ENCODE results near the gene FAM20A. TPM values are rescaled to one million over a fixed set of nuclear protein-coding genes. Genes with fewer than 3 reads are reported as not detected.

FAM20A gene
- total RNA-seq, 4 donors from 2014 or later = 0.78 to 6.4 (median 4.7) TPM

DNA sequence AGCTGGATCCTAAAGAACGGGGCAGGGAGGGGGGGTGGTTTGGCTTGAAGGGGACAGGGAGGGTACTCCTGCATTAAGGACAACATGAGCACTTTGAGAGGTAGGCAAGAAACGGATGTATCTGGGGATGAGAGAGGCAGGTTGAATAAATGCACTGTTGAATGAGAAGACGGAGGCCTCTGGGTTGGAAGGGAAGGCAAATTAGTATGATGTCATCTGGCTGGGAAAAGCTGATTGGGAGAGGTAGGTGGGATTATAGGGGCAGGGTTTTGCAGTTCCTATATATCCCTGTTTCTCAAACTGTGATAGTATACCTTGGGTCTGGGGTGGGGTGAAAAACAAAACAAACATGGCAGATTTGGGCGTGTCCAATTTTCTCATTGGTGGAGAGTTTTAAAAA is 44.6 kb downstream of the FAM20A start:
- DNase-seq (ENCODE audit: low spot score in 2 of 2) = no peak
- Histone ChIP-seq H3K9me3 (no peaks in the 10 kb centered on the region), H3K27ac (no peak overlapping the region), H3K27me3 (no peaks in the 10 kb centered on the region), H3K36me3 (peaks cover 5% of the 10 kb centered on the region), H3K4me1 (no peaks in the 10 kb centered on the region), H3K4me3 (no peak overlapping the region)
- WGBS = 89% methylated on average over 4 of the region's 4 CpGs
- TF ChIP-seq POLR2A (IDR thresholded peaks at IDR 0.05) (no peak), EP300 (IDR thresholded peaks at IDR 0.05) (no peak), POLR2AphosphoS5 (IDR thresholded peaks at IDR 0.05) (no peak)
- TF ChIP-seq, protein P1, sequence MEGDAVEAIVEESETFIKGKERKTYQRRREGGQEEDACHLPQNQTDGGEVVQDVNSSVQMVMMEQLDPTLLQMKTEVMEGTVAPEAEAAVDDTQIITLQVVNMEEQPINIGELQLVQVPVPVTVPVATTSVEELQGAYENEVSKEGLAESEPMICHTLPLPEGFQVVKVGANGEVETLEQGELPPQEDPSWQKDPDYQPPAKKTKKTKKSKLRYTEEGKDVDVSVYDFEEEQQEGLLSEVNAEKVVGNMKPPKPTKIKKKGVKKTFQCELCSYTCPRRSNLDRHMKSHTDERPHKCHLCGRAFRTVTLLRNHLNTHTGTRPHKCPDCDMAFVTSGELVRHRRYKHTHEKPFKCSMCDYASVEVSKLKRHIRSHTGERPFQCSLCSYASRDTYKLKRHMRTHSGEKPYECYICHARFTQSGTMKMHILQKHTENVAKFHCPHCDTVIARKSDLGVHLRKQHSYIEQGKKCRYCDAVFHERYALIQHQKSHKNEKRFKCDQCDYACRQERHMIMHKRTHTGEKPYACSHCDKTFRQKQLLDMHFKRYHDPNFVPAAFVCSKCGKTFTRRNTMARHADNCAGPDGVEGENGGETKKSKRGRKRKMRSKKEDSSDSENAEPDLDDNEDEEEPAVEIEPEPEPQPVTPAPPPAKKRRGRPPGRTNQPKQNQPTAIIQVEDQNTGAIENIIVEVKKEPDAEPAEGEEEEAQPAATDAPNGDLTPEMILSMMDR (IDR thresholded peaks at IDR 0.05) = no peak

DNA sequence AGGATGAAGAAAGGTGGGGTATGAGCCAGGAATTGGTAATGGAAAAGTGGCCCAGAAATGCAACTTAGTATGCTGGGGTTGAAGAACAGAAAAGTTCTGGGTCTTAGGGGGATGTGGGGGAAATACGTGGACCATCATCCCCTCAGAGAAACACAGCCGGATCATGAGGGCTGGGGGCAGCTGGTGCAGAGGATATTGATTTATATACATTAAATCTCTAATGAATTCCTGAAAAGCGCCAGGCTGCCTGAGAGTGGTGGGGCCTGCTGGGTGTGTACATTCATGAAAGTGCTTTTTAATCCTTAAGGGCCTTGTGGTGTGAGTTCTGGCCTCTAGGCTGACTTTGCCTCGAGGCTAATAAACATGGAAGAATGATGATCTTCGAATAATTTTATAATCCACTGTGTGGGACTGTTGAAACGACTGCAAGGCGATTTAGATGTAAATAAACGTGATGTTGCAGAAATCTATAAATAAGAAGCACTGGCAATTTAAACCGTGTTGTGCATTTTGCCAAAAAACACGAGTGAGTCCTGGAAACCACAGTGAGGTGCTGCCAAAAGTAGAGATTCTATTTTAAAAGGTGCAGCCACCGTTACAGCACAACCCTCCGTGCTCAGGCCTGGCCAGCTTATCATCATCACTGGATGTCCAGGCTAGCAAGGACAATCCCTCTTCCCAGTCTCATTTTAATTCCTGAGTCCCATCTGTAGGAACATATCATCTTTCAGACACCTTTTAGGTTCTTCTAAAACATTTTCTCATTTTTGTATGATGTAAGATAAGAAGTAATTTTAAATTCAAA is 56.9 kb downstream of the FAM20A start:
- Histone ChIP-seq H3K27ac (no peak overlapping the region), H3K36me3 (peaks cover 11% of the 10 kb centered on the region), H3K4me1 (peaks cover 4% of the 10 kb centered on the region), H3K4me3 (no peak overlapping the region), H3K27me3 (no peaks in the 10 kb centered on the region), H3K9me3 (no peaks in the 10 kb centered on the region)
- TF ChIP-seq POLR2AphosphoS5 (IDR thresholded peaks at IDR 0.05) = no peak
- no peak for TF ChIP-seq POLR2A (IDR thresholded peaks at IDR 0.05)
- no peak for TF ChIP-seq EP300 (IDR thresholded peaks at IDR 0.05)
- TF ChIP-seq, protein P1 (IDR thresholded peaks at IDR 0.05) = no peak
- DNase-seq (ENCODE audit: low spot score in 2 of 2) = no peak
- WGBS = 68% methylated on average over 12 of the region's 12 CpGs

DNA sequence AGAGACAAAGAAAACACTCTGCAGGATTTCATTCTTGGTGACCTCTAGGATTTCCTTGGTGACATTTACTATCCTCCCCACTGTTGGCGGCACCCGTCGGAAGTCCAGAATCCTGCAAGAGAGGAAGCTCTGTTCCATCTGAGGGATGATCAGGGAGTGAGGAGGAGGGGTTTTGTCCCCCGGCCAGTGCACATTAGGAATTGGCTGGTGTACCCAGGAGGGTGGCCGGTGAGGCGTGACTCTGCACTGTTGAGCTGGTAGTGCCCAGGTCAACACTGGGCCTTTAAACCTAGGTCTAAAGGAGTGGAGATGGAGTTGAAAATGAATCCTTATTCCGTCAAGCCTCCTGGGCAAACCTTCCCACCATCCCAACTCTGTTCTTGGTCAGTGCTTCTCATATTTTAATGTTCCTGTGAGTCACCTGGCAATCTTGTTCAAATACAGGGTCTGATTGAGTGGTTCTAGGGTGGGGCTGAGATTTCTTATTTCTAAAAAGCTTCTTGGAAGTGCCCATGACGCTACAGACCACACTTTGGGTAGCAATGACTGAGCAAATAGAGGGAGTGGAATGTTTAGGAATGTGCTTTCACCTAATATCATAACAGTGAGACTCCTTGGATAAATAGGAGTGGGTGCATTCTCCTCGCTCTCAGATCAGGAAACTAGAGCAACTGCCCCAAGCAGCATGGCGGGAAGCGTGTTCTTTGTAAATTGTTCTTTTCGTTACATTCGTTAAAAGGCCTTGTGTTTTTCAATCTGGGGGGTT is 58.3 kb downstream of the FAM20A start:
- H3K9me3 ChIP-seq = no peaks in the 10 kb centered on the region
- TF ChIP-seq, protein P1 (IDR thresholded peaks at IDR 0.05) = no peak
- no peak for TF ChIP-seq POLR2A (IDR thresholded peaks at IDR 0.05)
- TF ChIP-seq POLR2AphosphoS5 (IDR thresholded peaks at IDR 0.05) = no peak
- no peak for TF ChIP-seq EP300 (IDR thresholded peaks at IDR 0.05)
- no peak for DNase-seq (ENCODE audit: low spot score in 2 of 2)
- WGBS = 97% methylated on average over 13 of the region's 13 CpGs
- H3K27ac ChIP-seq = no peak overlapping the region
- no peak overlapping the region for H3K4me3 ChIP-seq
- peaks cover 4% of the 10 kb centered on the region for H3K4me1 ChIP-seq
- H3K27me3 ChIP-seq = no peaks in the 10 kb centered on the region
- peaks cover 21% of the 10 kb centered on the region for H3K36me3 ChIP-seq

DNA sequence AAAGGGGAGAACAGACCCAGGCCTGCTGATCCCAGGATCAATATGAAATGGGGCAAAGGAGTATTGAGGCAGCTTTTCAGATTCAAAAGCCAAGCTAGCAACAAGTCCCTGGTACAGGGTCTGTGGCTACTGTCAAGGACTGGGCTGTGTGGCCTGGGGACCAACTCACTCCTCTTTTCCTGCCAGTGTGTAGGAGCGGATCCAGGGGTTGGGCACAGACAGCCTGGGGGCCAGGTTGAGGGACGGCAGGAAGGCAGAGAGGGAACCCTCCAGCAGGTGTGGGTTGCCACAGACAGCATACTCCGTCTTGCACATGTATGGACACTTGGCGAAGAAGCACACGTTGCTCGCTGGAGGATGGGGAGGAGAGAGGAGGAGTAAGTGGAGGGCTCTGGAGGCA is 59.4 kb downstream of the FAM20A start:
- TF ChIP-seq EP300 (IDR thresholded peaks at IDR 0.05) (no peak), POLR2AphosphoS5 (IDR thresholded peaks at IDR 0.05) (no peak), POLR2A (IDR thresholded peaks at IDR 0.05) (no peak)
- TF ChIP-seq, protein P1 (IDR thresholded peaks at IDR 0.05) = no peak
- Histone ChIP-seq H3K36me3 (peaks cover 32% of the 10 kb centered on the region), H3K4me3 (no peak overlapping the region), H3K4me1 (peaks cover 4% of the 10 kb centered on the region), H3K27me3 (no peaks in the 10 kb centered on the region), H3K27ac (no peak overlapping the region), H3K9me3 (no peaks in the 10 kb centered on the region)
- DNase-seq (ENCODE audit: low spot score in 2 of 2) = no peak
- WGBS = 85% methylated on average over 6 of the region's 6 CpGs

DNA sequence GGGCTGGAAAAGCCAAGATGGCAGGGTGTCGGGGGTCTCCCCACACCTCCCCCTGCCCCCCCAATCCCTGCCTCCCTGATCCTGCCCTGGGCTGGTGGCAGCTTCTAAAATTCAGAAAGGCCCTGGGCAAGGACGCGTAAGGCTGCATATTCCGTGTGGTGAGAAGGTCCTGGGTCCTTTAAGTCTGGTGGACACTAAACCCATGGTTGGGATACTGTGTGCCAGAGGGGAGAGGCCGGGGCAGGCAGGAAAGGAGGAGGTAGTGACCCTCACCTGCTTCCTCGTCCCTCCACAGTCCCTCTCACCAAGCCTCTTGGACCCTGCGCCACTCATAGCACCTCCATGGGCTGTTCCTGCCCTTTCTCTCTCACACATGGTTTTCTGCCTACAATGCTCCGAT is 60.2 kb downstream of the FAM20A start:
- Histone ChIP-seq H3K36me3 (peaks cover 40% of the 10 kb centered on the region), H3K4me1 (peaks cover 4% of the 10 kb centered on the region)
- WGBS = 87% methylated on average over 8 of the region's 8 CpGs

More for the DNA sequence above, 60.2 kb downstream of the FAM20A start:
- H3K27me3 ChIP-seq = no peaks in the 10 kb centered on the region
- no peak for DNase-seq (ENCODE audit: low spot score in 2 of 2)
- no peaks in the 10 kb centered on the region for H3K9me3 ChIP-seq
- TF ChIP-seq POLR2AphosphoS5 (IDR thresholded peaks at IDR 0.05) = no peak
- TF ChIP-seq EP300 (IDR thresholded peaks at IDR 0.05) = no peak
- TF ChIP-seq, protein P1 (IDR thresholded peaks at IDR 0.05) = no peak
- no peak for TF ChIP-seq POLR2A (IDR thresholded peaks at IDR 0.05)
- H3K27ac ChIP-seq = peak overlapping the region; percentile 25
- H3K4me3 ChIP-seq = no peak overlapping the region
